Measurements from ENCODE around the gene JAG1. TPM values are rescaled to one million over a fixed set of nuclear protein-coding genes. Genes with fewer than 3 reads are reported as not detected.

JAG1 gene
- total RNA-seq, 2 experiments from 2014 or later = 0.32 to 0.67 TPM

DNA sequence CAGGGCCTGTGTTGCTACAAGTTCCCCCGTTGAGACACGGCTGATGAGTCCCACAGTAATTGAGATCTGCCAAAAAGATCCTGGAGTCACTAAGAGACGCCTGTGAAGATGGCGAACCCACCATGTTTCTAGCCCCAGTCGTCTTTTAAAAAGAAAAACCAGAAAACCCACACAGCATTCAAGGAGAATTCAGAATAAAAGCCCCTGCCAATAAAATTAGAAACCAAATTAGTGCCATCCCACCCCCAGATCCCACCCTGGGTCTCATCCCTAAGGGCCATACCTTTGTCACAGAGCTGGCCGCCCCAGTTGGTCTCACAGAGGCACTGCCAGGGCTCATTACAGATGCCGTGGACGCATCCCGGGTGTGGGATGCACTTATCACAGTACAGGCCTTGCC lies 21.6 kb downstream of the JAG1 start:
- Histone ChIP-seq H3K4me3 (ENCODE audit: low read depth, low read length, poor library complexity, severe bottlenecking) (no peak overlapping the region), H4K20me1 (ENCODE audit: insufficient read depth, low read length) (no peaks in the 10 kb centered on the region), H3K9me3 (ENCODE audit: low read length) (no peaks in the 10 kb centered on the region), H2AFZ (ENCODE audit: low read length) (no peak overlapping the region), H3K79me2 (ENCODE audit: insufficient read depth, low read depth, low read length) (no peaks in the 10 kb centered on the region), H3K9me2 (ENCODE audit: insufficient read depth, low read length) (no peaks in the 10 kb centered on the region), H3K4me1 (ENCODE audit: insufficient read depth, low read length, poor library complexity, severe bottlenecking) (no peaks in the 10 kb centered on the region), H3K27ac (ENCODE audit: low read depth, low read length, poor library complexity, severe bottlenecking) (no peak overlapping the region), H3K4me2 (ENCODE audit: low read length) (no peak overlapping the region), H3K36me3 (ENCODE audit: insufficient read depth, low read length) (no peaks in the 10 kb centered on the region)
- POLR2A ChIA-PET = no interaction called here
- TF ChIP-seq EZH2phosphoT487 (IDR thresholded peaks at IDR 0.05; ENCODE audit: borderline replicate concordance, low read depth, low read length) = no peak
- TF ChIP-seq CTCF (conservative IDR thresholded peaks at IDR 0.05; ENCODE audit: low read length) = no peak
- DNase-seq (ENCODE audit: low spot score) = no peak
- intact Hi-C loops (cut with micrococcal nuclease; ENCODE audit: unreplicated experiment) = no loop called here
- BruUV-seq (replicated peaks) = no TSS peak
- CTCF ChIA-PET (ENCODE audit: unreplicated experiment) = no interaction called here

DNA sequence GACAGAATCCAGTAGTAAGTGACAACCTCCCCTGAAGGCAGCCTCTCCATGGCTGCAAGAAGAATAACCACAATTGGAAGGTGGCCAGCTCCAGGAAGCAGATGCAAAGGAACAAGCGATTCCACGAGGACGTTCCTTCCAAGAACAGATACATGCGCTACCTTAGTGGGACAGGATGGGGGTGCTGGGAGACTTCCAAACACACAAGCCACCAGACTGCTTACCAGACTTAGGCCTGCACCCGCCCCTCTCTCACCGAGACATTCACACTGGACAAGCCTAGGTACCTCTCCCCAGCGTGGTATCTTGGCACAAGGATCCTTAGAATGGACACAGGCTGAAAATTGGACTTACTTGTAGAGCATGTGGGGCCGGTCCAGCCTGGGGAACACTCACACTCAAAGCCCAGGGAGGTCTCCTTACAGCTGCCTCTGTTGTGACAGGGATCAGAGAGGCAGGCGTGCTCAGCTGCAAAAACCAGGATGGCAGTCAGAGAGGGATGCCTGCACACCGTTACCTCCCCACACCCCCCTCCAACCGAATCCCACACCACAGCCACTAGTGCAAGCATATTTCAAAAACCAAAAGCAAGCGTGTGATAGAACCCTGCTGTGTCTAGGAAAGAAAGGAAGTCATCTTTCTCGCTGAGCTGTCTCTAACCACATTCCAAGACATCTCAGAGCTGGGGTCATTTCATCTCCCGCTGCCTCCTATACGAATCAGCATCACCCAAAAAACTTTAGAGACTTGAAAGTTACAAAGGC lies 22.4 kb downstream of the JAG1 start:
- H3K4me3 ChIP-seq (ENCODE audit: low read depth, low read length, poor library complexity, severe bottlenecking) = no peak overlapping the region
- no peaks in the 10 kb centered on the region for H4K20me1 ChIP-seq (ENCODE audit: insufficient read depth, low read length)
- no peaks in the 10 kb centered on the region for H3K79me2 ChIP-seq (ENCODE audit: insufficient read depth, low read depth, low read length)
- TF ChIP-seq EZH2phosphoT487 (IDR thresholded peaks at IDR 0.05; ENCODE audit: borderline replicate concordance, low read depth, low read length) (no peak), CTCF (conservative IDR thresholded peaks at IDR 0.05; ENCODE audit: low read length) (no peak)
- intact Hi-C loops (cut with micrococcal nuclease; ENCODE audit: unreplicated experiment) = no loop called here
- no TSS peak for BruUV-seq (replicated peaks)
- H3K9me2 ChIP-seq (ENCODE audit: insufficient read depth, low read length) = no peaks in the 10 kb centered on the region
- H3K27ac ChIP-seq (ENCODE audit: low read depth, low read length, poor library complexity, severe bottlenecking) = no peak overlapping the region
- H3K9me3 ChIP-seq (ENCODE audit: low read length) = no peaks in the 10 kb centered on the region
- H2AFZ ChIP-seq (ENCODE audit: low read length) = no peak overlapping the region
- no peak for DNase-seq (ENCODE audit: low spot score)
- H3K36me3 ChIP-seq (ENCODE audit: insufficient read depth, low read length) = no peaks in the 10 kb centered on the region
- no peaks in the 10 kb centered on the region for H3K4me1 ChIP-seq (ENCODE audit: insufficient read depth, low read length, poor library complexity, severe bottlenecking)
- H3K4me2 ChIP-seq (ENCODE audit: low read length) = no peak overlapping the region
- ChIA-PET POLR2A (no interaction called here), CTCF (ENCODE audit: unreplicated experiment) (no interaction called here)

GRCh38 chr20:10649797-10650160 lies 24.0 kb downstream of the JAG1 start:
- H3K27ac ChIP-seq (ENCODE audit: low read depth, low read length, poor library complexity, severe bottlenecking) = no peak overlapping the region
- no peaks in the 10 kb centered on the region for H3K79me2 ChIP-seq (ENCODE audit: insufficient read depth, low read depth, low read length)
- H2AFZ ChIP-seq (ENCODE audit: low read length) = no peak overlapping the region
- no peaks in the 10 kb centered on the region for H3K9me3 ChIP-seq (ENCODE audit: low read length)
- no peaks in the 10 kb centered on the region for H3K4me1 ChIP-seq (ENCODE audit: insufficient read depth, low read length, poor library complexity, severe bottlenecking)
- H4K20me1 ChIP-seq (ENCODE audit: insufficient read depth, low read length) = no peaks in the 10 kb centered on the region
- no peak for DNase-seq (ENCODE audit: low spot score)
- TF ChIP-seq EZH2phosphoT487 (IDR thresholded peaks at IDR 0.05; ENCODE audit: borderline replicate concordance, low read depth, low read length) (no peak), CTCF (conservative IDR thresholded peaks at IDR 0.05; ENCODE audit: low read length) (no peak)
- no TSS peak for BruUV-seq (replicated peaks)
- intact Hi-C loops (cut with micrococcal nuclease; ENCODE audit: unreplicated experiment) = no loop called here
- CTCF ChIA-PET (ENCODE audit: unreplicated experiment) = no interaction called here
- POLR2A ChIA-PET = interaction anchor here (0.6 to 1.5 kb wide), 3 partner anchors 10 to 25 kb away, joined by 3 to 4 read pairs (median 3); no protein-coding TSS in a partner anchor
- no peak overlapping the region for H3K4me2 ChIP-seq (ENCODE audit: low read length)
- no peaks in the 10 kb centered on the region for H3K36me3 ChIP-seq (ENCODE audit: insufficient read depth, low read length)
- H3K4me3 ChIP-seq (ENCODE audit: low read depth, low read length, poor library complexity, severe bottlenecking) = no peak overlapping the region
- H3K9me2 ChIP-seq (ENCODE audit: insufficient read depth, low read length) = no peaks in the 10 kb centered on the region

Data from OCI-LY7 (cell line).